ENCODE results near the gene TRIM29. TPM values are rescaled to one million over a fixed set of nuclear protein-coding genes. Genes with fewer than 3 reads are reported as not detected.

TRIM29 gene
- total RNA-seq, 1 donor from 2014 or later, result 1.1 TPM

DNA sequence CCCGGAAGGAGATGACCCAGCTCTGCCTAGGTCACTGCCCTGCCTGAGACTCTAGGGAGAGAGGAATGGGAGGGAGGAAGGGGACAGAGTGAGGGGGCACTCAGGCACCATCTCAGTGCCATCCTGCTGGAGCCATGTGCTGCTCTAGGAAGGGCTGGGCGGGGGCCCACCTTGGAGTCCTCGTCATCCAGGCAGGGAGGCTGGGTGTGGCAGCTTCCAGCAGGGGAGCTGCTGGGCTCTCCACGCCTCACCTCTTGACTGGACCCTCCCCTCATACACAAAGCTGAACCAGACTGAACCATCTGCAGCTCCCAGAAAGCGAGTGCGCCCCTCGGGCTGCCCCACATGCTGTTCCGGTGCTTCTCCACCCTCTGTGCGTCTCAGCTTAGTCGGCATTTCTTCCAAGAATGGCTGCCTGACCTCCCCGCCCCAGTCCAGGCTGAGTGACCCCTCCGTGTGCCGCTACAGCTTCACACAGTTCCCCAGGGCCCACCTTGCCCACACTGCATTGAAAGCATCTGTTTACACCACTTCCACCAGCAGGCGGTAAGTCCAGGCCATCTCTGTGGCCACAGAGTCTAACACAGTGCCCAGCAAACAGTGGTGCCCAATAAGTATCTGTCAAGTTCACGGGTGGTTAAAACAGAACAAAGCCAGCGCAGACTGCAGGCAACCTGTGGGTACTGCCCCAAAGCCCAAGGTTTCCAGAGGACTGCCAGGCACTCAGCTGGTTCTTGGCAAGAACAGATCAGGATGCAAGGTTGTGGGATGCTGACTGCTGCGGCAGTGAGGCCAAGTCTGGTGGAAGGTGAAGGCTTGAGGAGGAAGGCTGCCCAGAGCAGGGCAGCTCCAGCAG lies 9.4 kb upstream of the TRIM29 start:
- no peak overlapping the region for H2AFZ ChIP-seq (ENCODE audit: low read depth, low read length)
- no peaks in the 10 kb centered on the region for H3K4me1 ChIP-seq (ENCODE audit: insufficient read depth, low read length)
- no peaks in the 10 kb centered on the region for H3K36me3 ChIP-seq (ENCODE audit: insufficient read depth, low read length)
- H3K27me3 ChIP-seq (ENCODE audit: insufficient read depth, low read length), result peaks cover 39% of the 10 kb centered on the region
- Mint-ChIP-seq H3K27ac (ENCODE audit: unreplicated experiment) (no peak overlapping the region), H3K27me3 (ENCODE audit: low read depth, unreplicated experiment) (peaks cover 76% of the 10 kb centered on the region), H3K4me3 (ENCODE audit: unreplicated experiment) (no peak overlapping the region), H3K9me3 (ENCODE audit: unreplicated experiment) (peaks cover 15% of the 10 kb centered on the region), H3K4me1 (ENCODE audit: low read depth, unreplicated experiment) (no peaks in the 10 kb centered on the region), H3K36me3 (ENCODE audit: low read depth, unreplicated experiment) (no peaks in the 10 kb centered on the region)
- no peaks in the 10 kb centered on the region for H3K9me3 ChIP-seq (ENCODE audit: insufficient read depth, low read depth, low read length)
- TF ChIP-seq, protein P1, sequence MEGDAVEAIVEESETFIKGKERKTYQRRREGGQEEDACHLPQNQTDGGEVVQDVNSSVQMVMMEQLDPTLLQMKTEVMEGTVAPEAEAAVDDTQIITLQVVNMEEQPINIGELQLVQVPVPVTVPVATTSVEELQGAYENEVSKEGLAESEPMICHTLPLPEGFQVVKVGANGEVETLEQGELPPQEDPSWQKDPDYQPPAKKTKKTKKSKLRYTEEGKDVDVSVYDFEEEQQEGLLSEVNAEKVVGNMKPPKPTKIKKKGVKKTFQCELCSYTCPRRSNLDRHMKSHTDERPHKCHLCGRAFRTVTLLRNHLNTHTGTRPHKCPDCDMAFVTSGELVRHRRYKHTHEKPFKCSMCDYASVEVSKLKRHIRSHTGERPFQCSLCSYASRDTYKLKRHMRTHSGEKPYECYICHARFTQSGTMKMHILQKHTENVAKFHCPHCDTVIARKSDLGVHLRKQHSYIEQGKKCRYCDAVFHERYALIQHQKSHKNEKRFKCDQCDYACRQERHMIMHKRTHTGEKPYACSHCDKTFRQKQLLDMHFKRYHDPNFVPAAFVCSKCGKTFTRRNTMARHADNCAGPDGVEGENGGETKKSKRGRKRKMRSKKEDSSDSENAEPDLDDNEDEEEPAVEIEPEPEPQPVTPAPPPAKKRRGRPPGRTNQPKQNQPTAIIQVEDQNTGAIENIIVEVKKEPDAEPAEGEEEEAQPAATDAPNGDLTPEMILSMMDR (IDR thresholded peaks at IDR 0.05; ENCODE audit: insufficient read depth, low read depth, low read length), result no peak
- TF ChIP-seq EZH2 (IDR thresholded peaks at IDR 0.05; ENCODE audit: insufficient read depth, low read length), result no peak
- no peaks in the 10 kb centered on the region for H4K20me1 ChIP-seq (ENCODE audit: insufficient read depth, low read length)
- no peak overlapping the region for H3K4me2 ChIP-seq (ENCODE audit: low read length)
- DNase-seq (ENCODE audit: low read depth) (no peak), FAIRE-seq (no peak)
- no peak overlapping the region for H3K4me3 ChIP-seq (ENCODE audit: insufficient read depth, low read depth, low read length)
- no peaks in the 10 kb centered on the region for H3K79me2 ChIP-seq (ENCODE audit: insufficient read depth, low read length)
- no peak overlapping the region for H3K27ac ChIP-seq (ENCODE audit: low read depth, low read length)
- H3K9ac ChIP-seq (ENCODE audit: low read length), result no peak overlapping the region

DNA sequence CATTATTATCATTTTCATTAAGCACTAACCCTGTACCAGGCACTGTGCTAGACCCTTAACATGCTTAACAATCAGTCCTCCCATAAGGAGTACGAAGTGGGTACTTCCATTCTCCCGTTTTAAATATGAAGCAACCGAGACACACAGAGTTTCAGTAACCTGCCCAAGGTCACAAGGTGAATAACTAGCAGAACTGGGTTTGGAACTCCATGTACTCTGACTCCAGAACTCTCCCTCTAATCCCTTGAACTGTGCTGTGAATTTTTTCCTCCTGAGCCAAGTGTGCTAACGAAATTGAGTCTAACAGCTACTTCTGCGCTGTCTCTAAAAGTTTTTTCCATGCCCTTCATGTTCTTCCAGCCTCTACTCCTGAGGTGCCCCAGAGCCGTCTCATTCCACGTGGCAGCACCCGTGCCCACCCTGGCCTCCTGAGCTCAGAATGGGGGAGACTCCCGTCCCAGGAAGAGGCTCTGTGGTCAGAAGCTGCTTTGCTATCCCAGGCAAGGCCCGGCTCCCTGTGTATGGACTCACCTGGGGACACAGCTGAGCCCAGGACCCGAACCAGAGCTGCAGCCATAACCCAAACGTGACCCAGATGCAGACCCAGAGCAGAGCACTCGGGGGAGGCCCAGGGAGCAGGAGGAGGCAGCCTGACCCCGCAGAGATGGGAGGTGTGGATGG lies 8.6 kb upstream of the TRIM29 start:
- no peaks in the 10 kb centered on the region for H3K36me3 Mint-ChIP-seq (ENCODE audit: low read depth, unreplicated experiment)
- Histone ChIP-seq H3K79me2 (ENCODE audit: insufficient read depth, low read length) (no peaks in the 10 kb centered on the region), H3K4me1 (ENCODE audit: insufficient read depth, low read length) (no peaks in the 10 kb centered on the region), H4K20me1 (ENCODE audit: insufficient read depth, low read length) (no peaks in the 10 kb centered on the region), H3K4me2 (ENCODE audit: low read length) (no peak overlapping the region), H3K27me3 (ENCODE audit: insufficient read depth, low read length) (peaks cover 39% of the 10 kb centered on the region), H3K27ac (ENCODE audit: low read depth, low read length) (no peak overlapping the region), H2AFZ (ENCODE audit: low read depth, low read length) (no peak overlapping the region), H3K9ac (ENCODE audit: low read length) (no peak overlapping the region), H3K36me3 (ENCODE audit: insufficient read depth, low read length) (no peaks in the 10 kb centered on the region), H3K4me3 (ENCODE audit: insufficient read depth, low read depth, low read length) (no peak overlapping the region), H3K9me3 (ENCODE audit: insufficient read depth, low read depth, low read length) (no peaks in the 10 kb centered on the region)
- TF ChIP-seq, protein P1 (IDR thresholded peaks at IDR 0.05; ENCODE audit: insufficient read depth, low read depth, low read length), result no peak
- TF ChIP-seq EZH2 (IDR thresholded peaks at IDR 0.05; ENCODE audit: insufficient read depth, low read length), result no peak
- no peak overlapping the region for H3K27ac Mint-ChIP-seq (ENCODE audit: unreplicated experiment)
- DNase-seq (ENCODE audit: low read depth) (no peak), FAIRE-seq (no peak)
- H3K9me3 Mint-ChIP-seq (ENCODE audit: unreplicated experiment), result peaks cover 15% of the 10 kb centered on the region
- no peak overlapping the region for H3K4me3 Mint-ChIP-seq (ENCODE audit: unreplicated experiment)
- no peaks in the 10 kb centered on the region for H3K4me1 Mint-ChIP-seq (ENCODE audit: low read depth, unreplicated experiment)
- H3K27me3 Mint-ChIP-seq (ENCODE audit: low read depth, unreplicated experiment), result peaks cover 81% of the 10 kb centered on the region
